MM.1S (cell line): Measurements from ENCODE around the gene ANXA6.

Experiments used
- EZH2 ChIP-seq: fragments of 300-600 bp; sonication (generic); optimal IDR thresholded peaks from 2 replicates; pipeline ENCODE3; 2017; ENCODE audit warnings: low read depth, mild to moderate bottlenecking, antibody characterized with exemption, low read length, mixed read lengths
- EZH2phosphoT487 ChIP-seq: fragments of 300-600 bp; sonication (generic); IDR thresholded peaks from 2 replicates; pipeline ENCODE4 v1.6.1; 2018; ENCODE audit warnings: antibody characterized with exemption, low read length
- TF ChIP-seq, protein P1 (sequence below): fragments of 300-600 bp; sonication (generic); IDR thresholded peaks from 2 replicates; pipeline ENCODE4 v1.5.1; 2016; ENCODE audit warnings: antibody characterized with exemption, low read length, mixed read lengths

DNA sequence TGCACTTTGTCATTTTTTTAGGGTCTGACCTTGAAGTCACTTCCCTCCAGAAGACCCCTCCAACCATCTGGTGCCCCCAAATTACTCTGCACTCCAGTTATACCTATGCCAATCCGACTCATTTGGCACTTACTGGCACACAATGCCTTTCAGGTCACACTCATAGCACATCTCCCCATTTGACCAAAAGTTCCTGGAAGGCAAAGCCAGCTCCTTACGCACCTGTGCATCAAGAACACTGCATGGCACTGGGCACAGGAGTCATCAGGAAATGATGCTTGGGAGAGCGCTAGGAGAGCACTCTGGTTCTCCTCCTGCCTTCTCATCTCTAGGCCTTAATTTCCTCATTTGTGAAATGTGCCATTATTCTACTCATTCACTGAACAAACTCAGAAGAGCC is 79.6 kb downstream of the ANXA6 start:
- TF ChIP-seq EZH2 (no peak), EZH2phosphoT487 (no peak)
- TF ChIP-seq, protein P1, sequence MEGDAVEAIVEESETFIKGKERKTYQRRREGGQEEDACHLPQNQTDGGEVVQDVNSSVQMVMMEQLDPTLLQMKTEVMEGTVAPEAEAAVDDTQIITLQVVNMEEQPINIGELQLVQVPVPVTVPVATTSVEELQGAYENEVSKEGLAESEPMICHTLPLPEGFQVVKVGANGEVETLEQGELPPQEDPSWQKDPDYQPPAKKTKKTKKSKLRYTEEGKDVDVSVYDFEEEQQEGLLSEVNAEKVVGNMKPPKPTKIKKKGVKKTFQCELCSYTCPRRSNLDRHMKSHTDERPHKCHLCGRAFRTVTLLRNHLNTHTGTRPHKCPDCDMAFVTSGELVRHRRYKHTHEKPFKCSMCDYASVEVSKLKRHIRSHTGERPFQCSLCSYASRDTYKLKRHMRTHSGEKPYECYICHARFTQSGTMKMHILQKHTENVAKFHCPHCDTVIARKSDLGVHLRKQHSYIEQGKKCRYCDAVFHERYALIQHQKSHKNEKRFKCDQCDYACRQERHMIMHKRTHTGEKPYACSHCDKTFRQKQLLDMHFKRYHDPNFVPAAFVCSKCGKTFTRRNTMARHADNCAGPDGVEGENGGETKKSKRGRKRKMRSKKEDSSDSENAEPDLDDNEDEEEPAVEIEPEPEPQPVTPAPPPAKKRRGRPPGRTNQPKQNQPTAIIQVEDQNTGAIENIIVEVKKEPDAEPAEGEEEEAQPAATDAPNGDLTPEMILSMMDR, result no peak
